Activated T-cell treated with anti-CD3 and anti-CD28 coated beads, Interleukin-2, amount 50 U/mL, for 48 hours (primary cell): ENCODE data around the gene LIMS1.
A peak's percentile ranks its signal among the peaks of the same experiment; 100 is the strongest.
"Not testable (repeated sequence)": the region's sequence is repeated elsewhere in the genome, so short reads cannot be mapped to it uniquely, and the experiment has no call there.

Experiments used
- DNase-seq, 2 experiments: peaks; one replicate each; pipeline ENCODE4 v3.0.0-alpha.2; 2020

Gene LIMS1

DNA sequence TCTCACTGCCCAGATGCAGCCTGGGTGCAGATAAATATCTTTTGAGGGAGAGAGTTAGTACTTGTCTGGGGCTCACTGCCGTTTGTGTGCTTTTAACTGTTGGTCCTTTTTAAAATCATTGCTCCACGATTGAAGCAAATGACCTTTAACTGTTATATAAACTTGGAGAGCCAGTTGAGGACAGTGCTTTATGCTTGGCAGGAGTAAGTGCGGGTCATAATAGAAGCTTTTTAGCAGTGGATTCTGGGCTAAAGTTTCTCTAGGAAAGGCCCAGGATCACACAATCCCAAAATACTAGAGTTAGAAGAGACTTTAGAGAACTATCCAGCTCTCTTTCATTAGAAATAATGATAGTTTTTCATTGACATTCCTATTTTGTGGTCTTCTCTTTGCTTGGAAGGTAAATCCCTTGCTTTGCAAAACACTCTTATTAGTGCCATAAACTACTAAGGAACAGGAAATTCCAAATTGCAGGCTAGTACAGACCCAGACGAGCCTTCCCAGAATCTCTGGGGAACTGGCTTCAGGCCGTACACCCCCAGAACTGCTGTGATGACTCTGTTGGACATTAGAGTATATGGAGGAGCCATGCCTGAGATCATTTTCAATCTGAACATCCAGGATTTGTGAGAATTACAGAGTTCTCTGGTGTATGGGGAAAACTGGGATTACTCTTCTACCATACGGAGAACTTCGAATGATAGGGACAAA, 19.1 kb downstream of the LIMS1 start:
- no peak for DNase-seq

GRCh38 chr2:108554528-108554927, 20.3 kb downstream of the LIMS1 start:
- no peak for DNase-seq

- DNase-seq, result no peak
Measured at GRCh38 chr2:108555572-108555971, 21.3 kb downstream of the LIMS1 start.

DNA sequence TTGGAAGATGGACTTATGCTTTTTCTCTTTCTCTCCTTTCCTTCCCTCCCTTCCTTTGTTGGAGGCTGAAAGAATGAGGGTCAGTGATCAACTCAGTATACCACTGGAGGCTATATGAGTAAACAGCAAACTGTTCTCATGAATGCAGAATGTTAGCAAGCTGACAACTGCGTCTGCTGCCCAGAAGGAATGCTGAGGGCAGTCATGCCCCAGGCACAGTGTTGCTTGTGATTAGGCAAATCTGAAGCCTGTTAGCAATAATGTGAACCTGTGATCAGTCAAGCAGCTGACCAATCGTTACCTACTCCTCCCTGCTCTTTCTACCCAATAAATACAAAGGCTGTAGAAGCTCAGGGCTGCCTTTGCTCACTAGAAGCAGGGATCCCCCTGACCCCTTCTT, 22.3 kb downstream of the LIMS1 start:
- DNase-seq, result not testable (repeated sequence)

DNA sequence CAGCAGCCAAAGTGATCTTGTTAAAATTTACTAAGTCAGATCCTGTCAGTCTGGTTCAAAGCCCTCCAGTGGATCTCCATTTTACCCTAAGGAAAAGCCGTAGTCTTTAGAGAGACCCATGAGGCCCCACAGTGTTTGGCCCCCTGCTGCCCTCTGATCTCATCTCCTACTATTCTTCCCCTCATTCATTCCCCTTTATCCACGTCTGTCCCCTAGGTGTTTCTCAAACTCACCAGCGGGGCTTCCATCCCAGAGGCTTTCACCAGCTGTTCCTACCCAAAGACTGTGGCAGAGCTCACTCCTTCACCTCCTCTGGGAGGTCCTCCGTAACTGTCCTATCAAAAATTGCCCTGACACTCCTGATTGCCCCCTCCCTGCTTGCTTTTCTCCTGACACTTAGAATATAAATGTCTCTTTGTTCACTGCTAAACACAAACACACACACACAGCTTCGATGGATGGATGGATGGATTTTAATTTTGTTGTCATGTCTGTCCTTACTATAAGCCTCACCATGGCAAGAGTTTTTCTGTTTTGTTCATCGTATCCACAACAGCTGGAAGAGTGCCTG, 26.1 kb downstream of the LIMS1 start:
- no peak for DNase-seq

- DNase-seq, result no peak
Measured at GRCh38 chr2:108560895-108561530, 26.7 kb downstream of the LIMS1 start.

DNA sequence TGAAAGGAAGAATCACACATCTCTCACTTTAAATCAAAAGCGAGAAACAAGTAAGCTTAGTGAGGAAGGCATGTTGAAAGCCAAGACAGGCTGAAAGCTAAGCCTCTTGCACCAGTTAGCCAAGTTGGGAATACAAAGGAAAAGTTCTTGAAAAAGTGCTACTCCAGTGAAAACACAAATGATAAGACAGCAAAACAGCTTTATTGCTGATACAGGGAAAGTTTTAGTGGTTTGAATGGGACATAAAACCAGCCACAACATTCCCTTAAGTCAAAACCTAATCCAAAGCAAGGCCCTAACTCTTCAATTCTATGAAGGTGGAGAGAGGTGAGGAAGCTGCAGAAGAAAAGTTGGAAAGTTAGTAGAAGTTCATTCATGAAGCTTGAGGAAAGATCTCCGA, 28.0 kb downstream of the LIMS1 start:
- DNase-seq, result no peak

DNA sequence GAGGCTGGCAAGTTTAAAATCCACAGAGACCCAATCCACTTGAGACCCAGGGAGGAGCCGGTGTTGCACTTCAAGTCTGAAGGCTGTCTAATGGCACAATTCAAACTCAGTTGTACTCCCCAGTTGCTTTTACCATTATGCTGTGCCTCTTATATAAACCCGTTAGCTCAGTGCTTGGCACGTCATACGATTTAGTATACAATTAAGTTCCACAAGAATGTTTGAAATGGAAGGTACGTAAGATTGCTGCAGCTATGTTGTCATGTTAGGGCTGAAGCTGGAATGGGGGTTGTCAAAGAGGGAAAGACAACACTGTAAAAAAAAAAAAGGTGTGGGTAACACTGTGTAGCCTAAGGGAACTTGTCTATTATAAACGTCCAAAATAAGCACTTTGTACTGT, 30.2 kb downstream of the LIMS1 start:
- DNase-seq, result no peak

DNA sequence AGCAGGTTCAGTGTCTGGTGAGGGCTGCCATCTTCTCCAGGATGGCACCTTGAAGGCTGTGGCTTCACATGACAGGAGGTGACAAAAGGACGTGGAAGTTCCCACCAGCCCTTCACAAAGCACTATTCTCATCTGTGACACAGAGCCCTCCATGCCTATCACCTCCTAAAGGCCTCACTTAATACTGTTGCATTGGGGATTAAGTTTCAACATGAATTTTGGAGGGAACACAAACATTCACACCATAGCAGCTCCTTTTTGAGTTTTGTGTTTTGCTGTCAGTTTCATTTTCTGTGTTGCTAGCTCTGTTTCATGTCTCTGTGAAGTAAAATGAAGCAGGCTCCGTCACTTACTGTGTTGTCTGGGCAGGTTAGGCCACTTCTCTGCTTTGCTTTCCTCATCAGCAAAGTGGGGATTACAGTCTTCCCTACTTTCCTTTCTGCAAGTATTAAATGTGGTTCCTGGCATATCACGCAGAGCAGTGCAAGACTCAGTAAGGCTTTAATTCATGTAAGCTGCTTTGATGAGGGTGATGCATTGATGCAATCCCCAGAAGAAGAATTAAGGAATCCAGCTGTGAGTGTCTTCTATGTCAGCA, 31.6 kb downstream of the LIMS1 start:
- DNase-seq, result no peak

- DNase-seq, result no peak
Measured at GRCh38 chr2:108570416-108570815, 36.1 kb downstream of the LIMS1 start.

- DNase-seq, result no peak
Measured at GRCh38 chr2:108571286-108571685, 37.0 kb downstream of the LIMS1 start.

DNA sequence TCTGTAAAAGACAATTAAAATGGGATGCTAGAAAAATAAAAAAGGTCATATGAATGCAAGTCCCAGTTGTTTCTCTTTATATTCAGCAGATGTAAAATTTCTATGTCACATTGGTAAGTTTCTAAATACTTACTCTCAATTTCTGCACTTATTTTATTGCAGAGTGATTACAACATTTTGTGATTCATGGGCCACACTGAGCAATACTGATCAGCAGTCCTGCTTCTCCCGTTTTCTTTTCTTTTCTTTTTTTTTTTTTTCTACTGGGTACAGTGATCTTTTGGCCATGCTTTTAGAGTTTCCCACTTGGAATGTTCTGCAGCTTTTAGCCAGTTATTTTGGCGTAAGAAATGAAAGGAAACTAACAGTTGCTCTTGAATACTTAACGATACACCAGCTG, 38.8 kb downstream of the LIMS1 start:
- DNase-seq, result no peak

GRCh38 chr2:108574332-108574731, 40.1 kb downstream of the LIMS1 start:
- DNase-seq, result no peak

GRCh38 chr2:108575132-108575966, 41.1 kb downstream of the LIMS1 start:
- DNase-seq, result no peak

GRCh38 chr2:108577099-108577498, 42.8 kb downstream of the LIMS1 start:
- DNase-seq, result no peak

GRCh38 chr2:108579623-108580022, 45.4 kb downstream of the LIMS1 start:
- no peak for DNase-seq

- no peak for DNase-seq
Measured at GRCh38 chr2:108580050-108580449, 45.8 kb downstream of the LIMS1 start.

DNA sequence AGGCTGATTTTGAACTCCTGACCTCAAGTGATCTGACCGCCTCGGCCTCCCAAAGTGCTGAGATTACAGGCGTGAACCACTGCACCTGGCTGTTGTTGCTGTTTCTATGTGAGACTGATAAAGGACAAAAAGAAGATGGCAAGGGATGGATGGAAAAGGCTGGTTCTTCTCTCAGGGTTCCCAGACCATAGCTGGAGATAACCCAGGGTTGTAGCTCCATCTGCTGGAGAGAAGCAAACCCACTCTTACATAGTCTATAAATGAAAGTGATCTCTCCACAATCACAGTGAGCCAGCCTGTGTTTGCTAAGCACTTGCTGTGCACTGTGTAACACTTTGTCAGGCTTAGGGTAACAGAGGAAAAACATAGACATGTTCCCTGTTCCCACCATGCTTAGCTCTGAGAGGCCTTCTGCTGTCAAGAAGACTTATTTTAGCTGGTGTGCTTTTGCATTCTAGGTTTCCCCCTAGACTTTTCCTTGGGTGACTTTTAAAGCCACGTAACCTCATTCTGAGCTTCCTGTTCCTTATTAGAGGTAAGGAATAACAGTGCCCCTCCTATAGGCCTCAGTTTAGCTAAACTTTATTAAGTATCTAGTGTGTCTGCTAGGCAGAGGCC, 49.7 kb downstream of the LIMS1 start:
- DNase-seq, result peak; percentile 50 to 59

- DNase-seq, result no peak
Measured at GRCh38 chr2:108585436-108585835, 51.2 kb downstream of the LIMS1 start.

GRCh38 chr2:108586116-108586515, 51.8 kb downstream of the LIMS1 start:
- no peak for DNase-seq

DNA sequence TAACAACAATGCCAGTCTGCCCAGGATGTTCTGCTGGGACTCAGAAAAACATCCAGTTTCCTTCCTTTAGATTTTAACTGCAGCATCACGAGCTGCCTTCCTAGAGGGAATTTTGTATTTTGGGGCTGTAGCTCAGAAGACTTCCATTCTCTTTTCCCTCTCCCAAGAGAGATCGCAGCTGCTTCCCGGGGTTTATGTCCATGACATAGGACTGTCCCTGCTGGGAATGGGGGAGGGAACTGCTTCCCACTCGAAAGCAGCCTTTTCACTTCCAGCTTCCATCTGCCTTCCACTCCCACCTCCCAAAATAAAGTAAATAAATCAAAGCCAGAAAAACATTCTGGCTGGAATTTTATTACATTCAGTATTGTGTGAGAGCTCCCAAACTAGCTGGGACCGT, 52.4 kb downstream of the LIMS1 start:
- no peak for DNase-seq

DNA sequence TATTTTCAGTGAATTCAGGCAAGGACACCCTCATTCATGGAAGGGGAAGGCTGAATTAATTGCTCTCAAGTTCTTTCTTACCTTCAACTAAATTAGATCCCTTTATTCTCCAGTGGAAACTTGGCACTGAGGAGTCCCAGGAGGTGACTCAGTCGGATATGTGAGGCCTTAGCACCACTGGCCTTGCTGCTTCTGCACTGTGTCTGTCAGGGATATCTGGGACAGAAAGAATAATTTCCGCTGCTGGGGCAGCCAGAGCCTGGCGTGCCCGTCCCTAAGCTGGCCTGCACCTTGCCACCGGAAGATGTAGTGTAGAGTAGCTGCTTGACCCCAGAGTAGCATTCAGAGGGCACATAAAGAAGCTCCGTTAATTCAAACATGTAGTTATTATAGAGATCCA, 53.4 kb downstream of the LIMS1 start:
- DNase-seq, result no peak
